GM19240 (cell line): ENCODE data around the gene VARS2.
"Not testable (repeated sequence)": the region's sequence is repeated elsewhere in the genome, so short reads cannot be mapped to it uniquely, and the experiment has no call there.

Experiments
- DNase-seq: peaks from one replicate; pipeline ENCODE4 v3.0.0; 2011; ENCODE audit warnings: low spot score; ENCODE audit not compliant: insufficient read length

VARS2 gene

GRCh38 chr6:30960907-30961673 is 47.1 kb downstream of the VARS2 start:
- DNase-seq, result no peak

GRCh38 chr6:30962716-30963115 is 48.7 kb downstream of the VARS2 start:
- no peak for DNase-seq

GRCh38 chr6:30963641-30964040 is 49.6 kb downstream of the VARS2 start:
- DNase-seq, result no peak

- DNase-seq, result no peak
Measured at GRCh38 chr6:30964075-30964474, 50.0 kb downstream of the VARS2 start.

- no peak for DNase-seq
Measured at GRCh38 chr6:30965140-30965601, 51.1 kb downstream of the VARS2 start.

- DNase-seq, result no peak
Measured at GRCh38 chr6:30966154-30966553, 52.1 kb downstream of the VARS2 start.

- DNase-seq, result not testable (repeated sequence)
Measured at GRCh38 chr6:30969171-30969570, 55.1 kb downstream of the VARS2 start.

GRCh38 chr6:30970946-30971345 is 56.9 kb downstream of the VARS2 start:
- no peak for DNase-seq

- DNase-seq, result no peak
Measured at GRCh38 chr6:30972816-30973215, 58.8 kb downstream of the VARS2 start.

- DNase-seq, result no peak
Measured at GRCh38 chr6:30974490-30975252, 60.6 kb downstream of the VARS2 start.
